HepG2 (cell line): ENCODE measurements around the gene NEDD4L. TPM values are rescaled to one million over a fixed set of nuclear protein-coding genes. Genes with fewer than 3 reads are reported as not detected.

Experiments
- ATAC-seq: fragments of 200-7000 bp; cut with Tn5 transposase; 3 replicates; pipeline ENCODE4 v1.9.1; 2020; ENCODE audit warnings: mild to moderate bottlenecking, moderate library complexity
- BruUV-seq: library from RNA; stranded (reverse); fragments of 400-500 nt; replicated peaks from 2 replicates; lab custom pipeline; 2021; lab: Mats Ljungman, UMichigan
- CTCF ChIA-PET: fragments of 300-600 bp; formaldehyde crosslinking; extraction: SDS; loops from one replicate; lab custom pipeline; 2021; ENCODE audit warnings: low total read pairs, inconsistent platforms, low intra/inter-chr PET ratio; lab: Yijun Ruan, JAX
- POLR2A ChIA-PET: fragments of 350-600 bp; sonication (Branson Sonifier 250); formaldehyde crosslinking; loops from one replicate; lab custom pipeline; 2020; ENCODE audit warnings: antibody characterized with exemption, inconsistent platforms; lab: Yijun Ruan, JAX
- DNase-seq: peaks from one replicate; pipeline ENCODE4 v3.0.0-alpha.2; 2015; ENCODE audit warnings: low spot score
- FAIRE-seq: peaks from 3 replicates; lab custom pipeline; 2011; peaks lifted over from hg19 to GRCh38; lab: Jason Lieb, UNC
- H2AFZ ChIP-seq: one replicate; pipeline ENCODE4 v1.6.1; 2011; ENCODE audit warnings: low read length, inconsistent platforms
- H3K27ac ChIP-seq: fragments of 300-600 bp; 3 replicates; pipeline ENCODE4 v1.8.0; 2011; ENCODE audit warnings: mixed run types, mild to moderate bottlenecking, mixed read lengths, low read length, inconsistent platforms; ENCODE audit not compliant: insufficient read depth; ENCODE audit errors: extremely low read length
- H3K27me3 ChIP-seq, 2 experiments: fragments of 200-600 bp in 1 of 2; 2 replicates in 1 of 2; 3 replicates in 1 of 2; pipeline versions ENCODE4 v1.6.0 to v1.8.0; 2011; ENCODE audit warnings: low read length in 2 of 2, mild to moderate bottlenecking in 2 of 2, moderate library complexity in 2 of 2, inconsistent platforms in 1 of 2; ENCODE audit not compliant: insufficient read depth in 2 of 2, control insufficient read depth in 1 of 2
- H3K36me3 ChIP-seq, 2 experiments: fragments of 200-600 bp in 1 of 2; replicated peaks in 1 of 2; 2 replicates in 1 of 2; 3 replicates in 1 of 2; pipeline versions ENCODE4 v1.5.1 to v1.8.0; 2011; ENCODE audit warnings: low read length in 2 of 2, inconsistent platforms in 1 of 2; ENCODE audit not compliant: insufficient read depth in 2 of 2, control insufficient read depth in 1 of 2
- H3K4me1 ChIP-seq: 2 replicates; pipeline ENCODE4 v1.5.1; 2012; ENCODE audit warnings: low read length, inconsistent platforms; ENCODE audit not compliant: insufficient read depth
- H3K4me2 ChIP-seq: 2 replicates; pipeline ENCODE4 v1.6.0; 2011; ENCODE audit warnings: low read depth, low read length, inconsistent platforms
- H3K4me3 ChIP-seq, 3 experiments: fragments of 200-600 bp in 1 of 3; sonication (generic), shearing (Covaris generic) in 1 of 3; replicated peaks in 1 of 3; 2 replicates each; pipeline ENCODE4 v1.5.1; 2011 to 2016; ENCODE audit warnings: low read length in 3 of 3, inconsistent platforms in 2 of 3, low read depth in 2 of 3, mild to moderate bottlenecking in 2 of 3, control low read depth in 1 of 3, mixed read lengths in 1 of 3; ENCODE audit not compliant: insufficient read depth in 1 of 3
- H3K79me2 ChIP-seq: one replicate; pipeline ENCODE4 v1.6.1; 2011; ENCODE audit warnings: low read length, inconsistent platforms; ENCODE audit not compliant: insufficient read depth
- H3K9ac ChIP-seq: 2 replicates; pipeline ENCODE4 v1.6.0; 2011; ENCODE audit warnings: mild to moderate bottlenecking, low read depth, low read length, inconsistent platforms; ENCODE audit not compliant: insufficient read depth
- H3K9me3 ChIP-seq: 2 replicates; pipeline ENCODE4 v1.5.1; 2012; ENCODE audit warnings: mild to moderate bottlenecking, low read length
- H4K20me1 ChIP-seq: 2 replicates; pipeline ENCODE4 v1.6.0; 2011; ENCODE audit warnings: inconsistent platforms, mild to moderate bottlenecking, low read length, moderate library complexity; ENCODE audit not compliant: insufficient read depth
- ATF7 ChIP-seq, 2 experiments: fragments of 450-650 bp in 1 of 2; sonication (generic) in 1 of 2; formaldehyde crosslinking in 1 of 2; IDR thresholded peaks; 2 replicates each; pipeline versions ENCODE4 v1.4.0 to v1.6.1; 2016 to 2020; ENCODE audit warnings: antibody characterized with exemption in 1 of 2, mild to moderate bottlenecking in 1 of 2, missing genetic modification reagents in 1 of 2
- DZIP1 ChIP-seq: sonication (generic); formaldehyde crosslinking; IDR thresholded peaks from 2 replicates; pipeline ENCODE4 v1.5.0; 2020; ENCODE audit warnings: mild to moderate bottlenecking, missing genetic modification reagents
- FOSL1 ChIP-seq: sonication (generic); formaldehyde crosslinking; IDR thresholded peaks from 2 replicates; pipeline ENCODE4 v1.9.0; 2021; ENCODE audit warnings: missing genetic modification reagents, borderline replicate concordance
- IRX3 ChIP-seq: sonication (generic); formaldehyde crosslinking; IDR thresholded peaks from 2 replicates; pipeline ENCODE4 v1.8.1; 2023; ENCODE audit warnings: mild to moderate bottlenecking, low read depth, missing genetic modification reagents, borderline replicate concordance
- MBNL3 ChIP-seq: fragments of 250-450 bp; sonication (Bioruptor Pico); conservative IDR thresholded peaks from 2 replicates; pipeline ENCODE4 v1.8.0; 2022; ENCODE audit warnings: mild to moderate bottlenecking, inconsistent platforms
- NCOA1 ChIP-seq: sonication (generic); formaldehyde crosslinking; IDR thresholded peaks from 2 replicates; pipeline ENCODE4 v1.9.0; 2021; ENCODE audit warnings: missing genetic modification reagents
- PRDM15 ChIP-seq: sonication (generic); formaldehyde crosslinking; IDR thresholded peaks from 2 replicates; pipeline ENCODE4 v1.4.0; 2020; ENCODE audit warnings: missing genetic modification reagents
- RBAK ChIP-seq: sonication (generic); formaldehyde crosslinking; IDR thresholded peaks from 2 replicates; pipeline ENCODE4 v1.5.1; 2020; ENCODE audit warnings: mild to moderate bottlenecking, missing genetic modification reagents
- SNRNP70 ChIP-seq: fragments of 200-400 bp; formaldehyde crosslinking; IDR thresholded peaks from 2 replicates; pipeline ENCODE4 v1.6.1; 2017; ENCODE audit warnings: mild to moderate bottlenecking, low read depth, low read length, moderate library complexity
- SP140L ChIP-seq: sonication (generic); formaldehyde crosslinking; IDR thresholded peaks from 2 replicates; pipeline ENCODE4 v1.4.0; 2020; ENCODE audit warnings: missing genetic modification reagents, borderline replicate concordance
- ZFP36L2 ChIP-seq: sonication (generic); formaldehyde crosslinking; IDR thresholded peaks from 2 replicates; pipeline ENCODE4 v1.4.0; 2020; ENCODE audit warnings: missing genetic modification reagents
- ZNF275 ChIP-seq: sonication (generic); formaldehyde crosslinking; IDR thresholded peaks from 2 replicates; pipeline ENCODE4 v1.8.0; 2022; ENCODE audit warnings: missing genetic modification reagents, mild to moderate bottlenecking, inconsistent platforms, borderline replicate concordance
- ZNF282 ChIP-seq: fragments of 450-650 bp; IDR thresholded peaks from 2 replicates; pipeline ENCODE4 v1.6.1; 2018; ENCODE audit not compliant: partially characterized antibody
- ZNF33A ChIP-seq: sonication (generic); formaldehyde crosslinking; IDR thresholded peaks from 2 replicates; pipeline ENCODE4 v1.5.1; 2020; ENCODE audit warnings: missing genetic modification reagents, mild to moderate bottlenecking, moderate library complexity, borderline replicate concordance
- ZNF510 ChIP-seq: sonication (generic); formaldehyde crosslinking; IDR thresholded peaks from 2 replicates; pipeline ENCODE4 v1.4.0; 2020; ENCODE audit warnings: low read depth, mild to moderate bottlenecking, missing genetic modification reagents
- ZNF883 ChIP-seq: sonication (generic); formaldehyde crosslinking; IDR thresholded peaks from 2 replicates; pipeline ENCODE4 v1.5.1; 2020; ENCODE audit warnings: mild to moderate bottlenecking, missing genetic modification reagents; ENCODE audit errors: not compliant biosample characterization
- WGBS: methylation state at CpG from one replicate; pipeline ENCODE4 v1.1.6; 2017; ENCODE audit warnings: low lambda C conversion rate; 5-methylcytosine and 5-hydroxymethylcytosine counted together
- in situ Hi-C: cut with HindIII; loops from 2 replicates; pipeline ENCODE4 v1.10.0; 2017; ENCODE audit warnings: low pct_unique_long_range_greater_than_20kb; ENCODE audit not compliant: extremely low pct_ligation_motif_present
- intact Hi-C: fragments of 100-400 bp; cut with micrococcal nuclease; formaldehyde crosslinking; loops from one replicate; pipeline ENCODE4 v1.10.0; 2022; ENCODE audit not compliant: unreplicated experiment
- polyA plus RNA-seq, 8 experiments: library from polyadenylated mRNA; depleted of rRNA in 3 of 8; stranded (reverse) in 7 of 8; unstranded in 1 of 8; fragments of >200 nt; fragmentation: Illumina TruSeq in 4 of 8; extraction: Trizol in 4 of 8; gene quantifications; 2 replicates each; pipeline versions ENCODE4 v1.2.1 to v1.2.3, GENCODE V29; 2011 to 2016; ENCODE audit warnings: low read depth in 4 of 8, missing spikeins in 1 of 8, mixed read lengths in 1 of 8; ENCODE audit not compliant: insufficient read depth in 1 of 8
- total RNA-seq, 5 experiments: library from RNA; depleted of rRNA; stranded (reverse); fragments of >200 nt; fragmentation: Illumina TruSeq; extraction: Trizol; gene quantifications; 2 replicates each; pipeline ENCODE4 v1.2.3, GENCODE V29; 2016; ENCODE audit warnings: low read depth in 1 of 5

Gene NEDD4L
- total and polyA plus RNA-seq, 2 of the 13 experiments (the other 11 are each of a cell fraction or from before 2014, with no cell fraction given) = 168 to 390 TPM

- no peak for FAIRE-seq
- TF ChIP-seq SNRNP70 = no peak
- TF ChIP-seq ZFP36L2 = no peak
- no peak for TF ChIP-seq ZNF275 (CRISPR knock-in tag)
- no peak for TF ChIP-seq FOSL1
- no peak for TF ChIP-seq PRDM15 (CRISPR knock-in tag)
- no peak for TF ChIP-seq RBAK (CRISPR knock-in tag)
- no peak for TF ChIP-seq SP140L (CRISPR knock-in tag)
- no peak for TF ChIP-seq ZNF33A
- TF ChIP-seq NCOA1 (CRISPR knock-in tag) = no peak
- TF ChIP-seq ZNF510 (CRISPR knock-in tag) = no peak
- TF ChIP-seq IRX3 (CRISPR knock-in tag) = no peak
- TF ChIP-seq ATF7 (IDR thresholded peaks at IDR 0.05) = no peak
- TF ChIP-seq ATF7 (CRISPR knock-in tag; IDR thresholded peaks at IDR 0.05) = no peak
- no peak for TF ChIP-seq ZNF282
- no peak for TF ChIP-seq MBNL3
- TF ChIP-seq ZNF883 (CRISPR knock-in tag) = no peak
- TF ChIP-seq DZIP1 (CRISPR knock-in tag) = no peak
- H4K20me1 ChIP-seq = no peaks in the 10 kb centered on the region; the same call in 1 of the 2 replicates
- peaks cover 34% of the 10 kb centered on the region for H3K4me1 ChIP-seq
- POLR2A ChIA-PET = no interaction called here
- no peak overlapping the region for H2AFZ ChIP-seq
- CTCF ChIA-PET = no interaction called here
- 90% methylated on average over 3 of the region's 3 CpGs for WGBS
- H3K27me3 ChIP-seq = no peaks in the 10 kb centered on the region
- no peak overlapping the region for H3K9ac ChIP-seq
- no peak for DNase-seq
- peaks cover 29% of the 10 kb centered on the region for H3K79me2 ChIP-seq
- intact Hi-C loops (no loop called here), in situ Hi-C loops (no loop called here)
- peaks cover 11% of the 10 kb centered on the region; the same call in 1 of the 2 replicates for H3K9me3 ChIP-seq
- peaks cover 0 to 3% of the 10 kb centered on the region in 2 experiments; a peak in 2 of 5 replicates for H3K36me3 ChIP-seq
- no peak overlapping the region for H3K4me2 ChIP-seq
- no TSS peak for BruUV-seq
- no peak overlapping the region for H3K27ac ChIP-seq
- no peak for ATAC-seq
- H3K4me3 ChIP-seq = no peak overlapping the region
Measured at GRCh38 chr18:58307441-58307840, 263.4 kb downstream of the NEDD4L start.
